ENCODE results near the gene SLC4A5. TPM values are rescaled to one million over a fixed set of nuclear protein-coding genes. Genes with fewer than 3 reads are reported as not detected.
"Not testable (repeated sequence)": the region's sequence is repeated elsewhere in the genome, so short reads cannot be mapped to it uniquely, and the experiment has no call there.

Gene SLC4A5
- total RNA-seq, 1 donor from 2014 or later, result 7.2 TPM

GRCh38 chr2:74198461-74199274 is 144.5 kb downstream of the SLC4A5 start, which contains the start of gene MTHFD2:
MTHFD2 (plus strand) TSS chr2:74198615; CDS start chr2:74198642, 27 bp downstream.
- peak; percentile 92 for DNase-seq (ENCODE audit: low spot score)

GRCh38 chr2:74198023-74198460 is 145.2 kb downstream of the SLC4A5 start:
- DNase-seq (ENCODE audit: low spot score), result no peak

- DNase-seq (ENCODE audit: low spot score), result no peak
Observed at GRCh38 chr2:74197049-74197448, 146.2 kb downstream of the SLC4A5 start.

GRCh38 chr2:74194799-74195198 is 148.4 kb downstream of the SLC4A5 start:
- DNase-seq (ENCODE audit: low spot score), result no peak

GRCh38 chr2:74191596-74192380 is 151.4 kb downstream of the SLC4A5 start:
- DNase-seq (ENCODE audit: low spot score), result no peak

GRCh38 chr2:74188696-74189095 is 154.5 kb downstream of the SLC4A5 start:
- DNase-seq (ENCODE audit: low spot score), result no peak

GRCh38 chr2:74188018-74188601 is 155.1 kb downstream of the SLC4A5 start:
- peak; percentile 55 for DNase-seq (ENCODE audit: low spot score)

- not testable (repeated sequence) for DNase-seq (ENCODE audit: low spot score)
Observed at GRCh38 chr2:74186706-74187105, 156.5 kb downstream of the SLC4A5 start.

GRCh38 chr2:74186038-74186437 is 157.2 kb downstream of the SLC4A5 start:
- no peak for DNase-seq (ENCODE audit: low spot score)

- no peak for DNase-seq (ENCODE audit: low spot score)
Observed at GRCh38 chr2:74183878-74184277, 159.3 kb downstream of the SLC4A5 start.

- DNase-seq (ENCODE audit: low spot score), result peak; percentile 51
Observed at GRCh38 chr2:74181739-74182138, 161.5 kb downstream of the SLC4A5 start.

- no peak for DNase-seq (ENCODE audit: low spot score)
Observed at GRCh38 chr2:74179063-74179865, 164.0 kb downstream of the SLC4A5 start.

- peak; percentile 99 for DNase-seq (ENCODE audit: low spot score)
Observed at GRCh38 chr2:74178211-74179062, 164.8 kb downstream of the SLC4A5 start, which contains the start of gene MOB1A. MOB1A (minus strand) TSS chr2:74178879; CDS start chr2:74178674, 205 bp downstream.

- DNase-seq (ENCODE audit: low spot score), result no peak
Observed at GRCh38 chr2:74177696-74178095, 165.5 kb downstream of the SLC4A5 start.

- DNase-seq (ENCODE audit: low spot score), result no peak
Observed at GRCh38 chr2:74174909-74175308, 168.3 kb downstream of the SLC4A5 start.

GRCh38 chr2:74168739-74169138 is 174.5 kb downstream of the SLC4A5 start:
- no peak for DNase-seq (ENCODE audit: low spot score)
